HG03521 (cell line): ENCODE results near the gene TTC28.
"Not testable (repeated sequence)": the region's sequence is repeated elsewhere in the genome, so short reads cannot be mapped to it uniquely, and the experiment has no call there.

Source experiments
- ATAC-seq: cut with Tn5 transposase; IDR thresholded peaks from one replicate; pipeline ENCODE4 v1.9.1; 2021; ENCODE audit warnings: mild to moderate bottlenecking, moderate library complexity; ENCODE audit not compliant: unreplicated experiment

TTC28 gene

GRCh38 chr22:28245579-28246224 lies 433.9 kb downstream of the TTC28 start:
- ATAC-seq: no peak

GRCh38 chr22:28244757-28245156 lies 434.9 kb downstream of the TTC28 start:
- no peak for ATAC-seq

GRCh38 chr22:28243539-28243938 lies 436.1 kb downstream of the TTC28 start:
- no peak for ATAC-seq

GRCh38 chr22:28241656-28242290 lies 437.9 kb downstream of the TTC28 start:
- no peak for ATAC-seq

GRCh38 chr22:28239941-28240340 lies 439.7 kb downstream of the TTC28 start:
- ATAC-seq: no peak

- ATAC-seq: no peak
These were observed 441.9 kb downstream of the TTC28 start for GRCh38 chr22:28237783-28238182.

- ATAC-seq: no peak
These were observed 442.5 kb downstream of the TTC28 start for GRCh38 chr22:28237112-28237511.

- no peak for ATAC-seq
These were observed 447.4 kb downstream of the TTC28 start for GRCh38 chr22:28232204-28232603.

- ATAC-seq: no peak
These were observed 448.2 kb downstream of the TTC28 start for GRCh38 chr22:28231441-28231840.

- ATAC-seq: no peak
These were observed 449.0 kb downstream of the TTC28 start for GRCh38 chr22:28230671-28231070.

GRCh38 chr22:28229566-28230485 lies 449.8 kb downstream of the TTC28 start:
- no peak for ATAC-seq

GRCh38 chr22:28223826-28224225 lies 455.8 kb downstream of the TTC28 start:
- ATAC-seq: no peak

GRCh38 chr22:28222976-28223745 lies 456.5 kb downstream of the TTC28 start:
- ATAC-seq: no peak

- no peak for ATAC-seq
These were observed 457.1 kb downstream of the TTC28 start for GRCh38 chr22:28222571-28222970.

GRCh38 chr22:28222052-28222451 lies 457.6 kb downstream of the TTC28 start:
- no peak for ATAC-seq

GRCh38 chr22:28220626-28221363 lies 458.8 kb downstream of the TTC28 start:
- ATAC-seq: no peak

- no peak for ATAC-seq
These were observed 462.4 kb downstream of the TTC28 start for GRCh38 chr22:28217277-28217676.

GRCh38 chr22:28214750-28215149 lies 464.9 kb downstream of the TTC28 start:
- ATAC-seq: not testable (repeated sequence)

- ATAC-seq: not testable (repeated sequence)
These were observed 470.2 kb downstream of the TTC28 start for GRCh38 chr22:28209457-28209856.

GRCh38 chr22:28208787-28209186 lies 470.9 kb downstream of the TTC28 start:
- no peak for ATAC-seq
